ENCODE results near the gene THAP10. TPM values are rescaled to one million over a fixed set of nuclear protein-coding genes. Genes with fewer than 3 reads are reported as not detected.

THAP10 gene
- total RNA-seq, 1 experiment from 2014 or later = 2.5 TPM

GRCh38 chr15:70866982-70867641 lies 25.1 kb downstream of the THAP10 start:
- H3K56ac ChIP-seq (ENCODE audit: insufficient read length, low read depth, low read length) = no peak overlapping the region
- DNase-seq = no peak
- no peaks in the 10 kb centered on the region for H3K27me3 ChIP-seq (ENCODE audit: insufficient read depth, low read length)
- H3K4me1 ChIP-seq (ENCODE audit: insufficient read depth, low read length) = no peaks in the 10 kb centered on the region
- no peak overlapping the region for H3K4ac ChIP-seq (ENCODE audit: low read depth, low read length)
- H3K23me2 ChIP-seq (ENCODE audit: insufficient read length, low read depth, low read length, poor library complexity, severe bottlenecking) = no peaks in the 10 kb centered on the region
- no peak overlapping the region for H3K4me2 ChIP-seq (ENCODE audit: insufficient read depth, insufficient read length, low read length)
- H4K20me1 ChIP-seq (ENCODE audit: control insufficient read depth, insufficient read depth, insufficient read length) = no peaks in the 10 kb centered on the region
- H3K9ac ChIP-seq (ENCODE audit: extremely low read depth, insufficient read length, low read length) = no peak overlapping the region
- H2BK12ac ChIP-seq (ENCODE audit: insufficient read length, low read depth, low read length) = no peak overlapping the region
- H3K14ac ChIP-seq (ENCODE audit: insufficient read depth, low read length) = no peak overlapping the region
- H2BK20ac ChIP-seq (ENCODE audit: low read depth, low read length, poor library complexity, severe bottlenecking) = no peak overlapping the region
- no peaks in the 10 kb centered on the region for H3K79me1 ChIP-seq (ENCODE audit: insufficient read depth, low read depth, low read length, poor library complexity, severe bottlenecking)
- no peak overlapping the region for H2AK5ac ChIP-seq (ENCODE audit: insufficient read length, low read length)
- TF ChIP-seq CTCF (conservative IDR thresholded peaks at IDR 0.05) = no peak
- Mint-ChIP-seq H3K27me3 (ENCODE audit: low read depth) (peaks cover 1% of the 10 kb centered on the region; the same call in 1 of the 2 replicates), H3K27ac (no peak overlapping the region), H3K9me3 (peaks cover 8 to 9% of the 10 kb centered on the region in 2 experiments; a peak in 4 of 5 replicates), H3K4me1 (peaks cover 0 to 4% of the 10 kb centered on the region in 2 experiments; a peak in 1 of 4 replicates), H3K4me3 (no peak overlapping the region), H3K36me3 (ENCODE audit: insufficient read depth in 1 of 3, low read depth in 3 of 3) (peaks cover 2 to 5% (median 3%) of the 10 kb centered on the region in 3 experiments; a peak in 5 of 7 replicates)
- H3T11ph ChIP-seq (ENCODE audit: low read length) = no peak overlapping the region
- no peak overlapping the region for H3K18ac ChIP-seq (ENCODE audit: insufficient read length, low read depth, low read length)
- H2BK5ac ChIP-seq (ENCODE audit: insufficient read length, low read length) = no peak overlapping the region
- H3K27ac ChIP-seq (ENCODE audit: insufficient read length, low read depth, low read length) = no peak overlapping the region
- H3K23ac ChIP-seq (ENCODE audit: insufficient read length, low read depth, low read length) = no peak overlapping the region
- no peak overlapping the region for H4K8ac ChIP-seq (replicated peaks; ENCODE audit: insufficient read length, low read depth, low read length)
- WGBS (ENCODE audit: extremely low coverage, insufficient read length, low lambda C conversion rate) = no CpG with 5 or more reads among the region's 5 CpGs
- no peak overlapping the region for H2BK120ac ChIP-seq (ENCODE audit: low read depth, low read length, poor library complexity, severe bottlenecking)
- no peak overlapping the region for H2AFZ ChIP-seq (ENCODE audit: low read length)
- no peak overlapping the region for H2BK15ac ChIP-seq (ENCODE audit: low read depth, low read length)
- no peak overlapping the region for H4K91ac ChIP-seq (ENCODE audit: insufficient read length, low read depth, low read length)
- no peak overlapping the region for H4K5ac ChIP-seq (ENCODE audit: insufficient read length, low read depth, low read length)
- H3K9me3 ChIP-seq (ENCODE audit: control insufficient read depth, low read depth, low read length) = no peaks in the 10 kb centered on the region
- H3K79me2 ChIP-seq (ENCODE audit: insufficient read depth, low read length) = no peaks in the 10 kb centered on the region

All from H9 (cell line).